HepG2 (cell line): Measurements from ENCODE around the gene ZNF8. TPM values are rescaled to one million over a fixed set of nuclear protein-coding genes. Genes with fewer than 3 reads are reported as not detected.
A peak's percentile ranks its signal among the peaks of the same experiment; 100 is the strongest.

ENCODE experiments used
- ARID2 ChIP-seq: sonication (generic); formaldehyde crosslinking; IDR thresholded peaks from 2 replicates; pipeline ENCODE4 v1.8.1; 2022; ENCODE audit warnings: mild to moderate bottlenecking, missing genetic modification reagents, borderline replicate concordance
- ATF7-NPFF ChIP-seq: sonication (generic); formaldehyde crosslinking; IDR thresholded peaks from 2 replicates; pipeline ENCODE4 v1.8.1; 2023; ENCODE audit warnings: mild to moderate bottlenecking, low read depth, missing genetic modification reagents, moderate library complexity
- HDAC1 ChIP-seq: sonication (generic); formaldehyde crosslinking; IDR thresholded peaks from 2 replicates; pipeline ENCODE4 v1.5.1; 2020; ENCODE audit warnings: mild to moderate bottlenecking, missing genetic modification reagents
- MTA3 ChIP-seq: sonication (generic); formaldehyde crosslinking; IDR thresholded peaks from 2 replicates; pipeline ENCODE4 v1.4.0; 2020; ENCODE audit warnings: missing genetic modification reagents
- NFE2L1 ChIP-seq: sonication (generic); formaldehyde crosslinking; IDR thresholded peaks from 2 replicates; pipeline ENCODE4 v1.4.0; 2020; ENCODE audit warnings: missing genetic modification reagents, mild to moderate bottlenecking, borderline replicate concordance
- NPAS2 ChIP-seq: sonication (generic); formaldehyde crosslinking; IDR thresholded peaks from 2 replicates; pipeline ENCODE4 v1.8.0; 2022; ENCODE audit warnings: mild to moderate bottlenecking, missing genetic modification reagents, borderline replicate concordance
- POGK ChIP-seq: sonication (generic); formaldehyde crosslinking; conservative IDR thresholded peaks from 2 replicates; pipeline ENCODE4 v1.8.0; 2022; ENCODE audit warnings: mild to moderate bottlenecking, moderate library complexity, missing genetic modification reagents
- PREB ChIP-seq: sonication (generic); formaldehyde crosslinking; IDR thresholded peaks from 2 replicates; pipeline ENCODE4 v1.4.0; 2020; ENCODE audit warnings: missing genetic modification reagents
- RARG ChIP-seq: sonication (generic); formaldehyde crosslinking; IDR thresholded peaks from 2 replicates; pipeline ENCODE4 v1.4.0; 2020; ENCODE audit warnings: low read depth, mild to moderate bottlenecking, missing genetic modification reagents
- RNF2 ChIP-seq: fragments of 450-650 bp; conservative IDR thresholded peaks from 2 replicates; pipeline ENCODE4 v1.6.1; 2016; ENCODE audit warnings: low read depth
- SAFB2 ChIP-seq: sonication (generic); formaldehyde crosslinking; IDR thresholded peaks from 2 replicates; pipeline ENCODE4 v1.5.1; 2020; ENCODE audit warnings: missing genetic modification reagents, low read depth, mild to moderate bottlenecking, borderline replicate concordance
- SMARCE1 ChIP-seq: fragments of 450-650 bp; IDR thresholded peaks from 2 replicates; pipeline ENCODE4 v1.6.1; 2017; ENCODE audit warnings: borderline replicate concordance
- STAG1 ChIP-seq: sonication (generic); formaldehyde crosslinking; IDR thresholded peaks from 2 replicates; pipeline ENCODE4 v1.4.0; 2020; ENCODE audit warnings: missing genetic modification reagents
- TEAD3 ChIP-seq: optimal IDR thresholded peaks from 2 replicates; pipeline ENCODE3; 2016; ENCODE audit warnings: borderline replicate concordance
- ZNF296 ChIP-seq: sonication (generic); formaldehyde crosslinking; conservative IDR thresholded peaks from 2 replicates; pipeline ENCODE4 v1.5.0; 2020; ENCODE audit warnings: mild to moderate bottlenecking, missing genetic modification reagents
- ZNF501 ChIP-seq: sonication (generic); formaldehyde crosslinking; IDR thresholded peaks from 2 replicates; pipeline ENCODE4 v1.5.1; 2020; ENCODE audit warnings: mild to moderate bottlenecking, moderate library complexity, missing genetic modification reagents
- ZNF543 ChIP-seq: sonication (generic); formaldehyde crosslinking; IDR thresholded peaks from 2 replicates; pipeline ENCODE4 v1.4.0; 2020; ENCODE audit warnings: mild to moderate bottlenecking, missing genetic modification reagents
- polyA plus RNA-seq, 8 experiments: library from polyadenylated mRNA; depleted of rRNA in 3 of 8; stranded (reverse) in 7 of 8; unstranded in 1 of 8; fragments of >200 nt; fragmentation: Illumina TruSeq in 4 of 8; extraction: Trizol in 4 of 8; gene quantifications; 2 replicates each; pipeline versions ENCODE4 v1.2.1 to v1.2.3, GENCODE V29; 2011 to 2016; ENCODE audit warnings: low read depth in 4 of 8, missing spikeins in 1 of 8, mixed read lengths in 1 of 8; ENCODE audit not compliant: insufficient read depth in 1 of 8
- total RNA-seq, 5 experiments: library from RNA; depleted of rRNA; stranded (reverse); fragments of >200 nt; fragmentation: Illumina TruSeq; extraction: Trizol; gene quantifications; 2 replicates each; pipeline ENCODE4 v1.2.3, GENCODE V29; 2016; ENCODE audit warnings: low read depth in 1 of 5
- TF ChIP-seq, protein P1 (sequence below), 2 experiments: fragments of 450-650 bp in 1 of 2; sonication (generic) in 1 of 2; formaldehyde crosslinking; IDR thresholded peaks; 2 replicates each; pipeline versions ENCODE4 v1.5.0 to v1.8.0; 2020 to 2022; ENCODE audit warnings: mild to moderate bottlenecking in 1 of 2, missing genetic modification reagents in 1 of 2
- TF ChIP-seq, protein P2 (sequence below): sonication (generic); formaldehyde crosslinking; IDR thresholded peaks from 2 replicates; pipeline ENCODE4 v1.4.0; 2020; ENCODE audit warnings: mild to moderate bottlenecking, missing genetic modification reagents
- TF ChIP-seq, protein P3 (sequence below): sonication (generic); formaldehyde crosslinking; IDR thresholded peaks from 2 replicates; pipeline ENCODE4 v1.5.1; 2020; ENCODE audit warnings: missing genetic modification reagents, mild to moderate bottlenecking, borderline replicate concordance

Gene ZNF8
- total and polyA plus RNA-seq, 2 of the 13 experiments (the other 11 are each of a cell fraction or from before 2014, with no cell fraction given), result 3.1 to 3.3 TPM

DNA sequence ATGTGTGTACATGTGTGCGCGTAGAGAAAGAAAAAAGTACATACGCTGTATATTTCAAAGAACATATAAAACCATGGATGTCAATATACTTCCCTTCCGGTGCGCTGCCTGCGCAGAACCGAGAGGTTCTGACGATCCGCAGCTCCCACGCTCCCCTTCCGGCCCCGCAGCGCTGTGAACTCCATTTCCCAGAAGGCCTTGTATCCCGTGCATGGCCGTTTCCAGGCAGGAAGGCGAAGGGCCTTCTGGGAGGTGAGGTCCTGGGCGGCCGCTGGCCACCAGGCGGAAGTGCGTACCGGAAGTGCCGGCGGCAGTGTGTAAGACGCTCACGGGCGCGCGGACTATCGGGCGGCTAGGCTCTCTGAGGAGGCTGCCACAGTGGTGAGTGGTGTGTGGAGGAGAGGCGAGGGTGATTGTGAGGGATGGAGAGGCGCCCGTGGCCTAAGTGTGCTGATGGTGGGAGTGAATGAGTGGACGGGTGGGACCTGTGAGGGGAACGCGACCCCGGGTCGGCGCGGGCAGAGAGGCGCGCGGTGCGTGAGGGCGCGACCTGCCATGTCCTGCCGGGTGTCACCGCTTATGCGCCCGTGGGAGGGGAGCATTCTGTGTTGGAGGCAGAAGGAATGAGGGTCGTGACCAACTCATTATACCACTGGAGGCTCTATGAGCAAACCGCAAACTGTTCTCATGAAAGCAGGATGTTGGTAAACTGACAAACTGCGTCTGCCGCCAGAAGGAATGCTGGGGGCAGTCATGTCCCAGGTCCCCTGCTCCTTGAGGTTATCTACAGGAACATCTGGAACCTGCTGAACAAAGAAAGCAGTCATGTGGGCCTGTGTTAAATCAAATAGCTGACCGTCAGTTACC, 26.5 kb downstream of the ZNF8 start, which contains the start of gene ERVK3-1 (continued):
- TF ChIP-seq ZNF296 (CRISPR knock-in tag) (no peak), ARID2 (CRISPR knock-in tag) (0 out of 2 replicates have a peak, but pooled peaks have one; percentile 51), RNF2 (peak; percentile 38; the same call in 1 of the 2 replicates), HDAC1 (CRISPR knock-in tag) (peak; percentile 94), POGK (CRISPR knock-in tag) (peak; percentile 90), RARG (CRISPR knock-in tag) (no peak), SAFB2 (CRISPR knock-in tag) (no peak; the same call in 1 of the 2 replicates), MTA3 (CRISPR knock-in tag) (no peak), NFE2L1 (CRISPR knock-in tag) (no peak), SMARCE1 (no peak), ZNF501 (CRISPR knock-in tag) (peak; percentile 23; the same call in 1 of the 2 replicates), ZNF543 (CRISPR knock-in tag) (no peak), NPAS2 (no peak), STAG1 (CRISPR knock-in tag) (0 out of 2 replicates have a peak, but pooled peaks have one; percentile 8), PREB (0 out of 2 replicates have a peak, but pooled peaks have one; percentile 55), TEAD3 (peak; percentile 77), ATF7-NPFF (peak; percentile 67; the same call in 1 of the 2 replicates)
- TF ChIP-seq, protein P1, sequence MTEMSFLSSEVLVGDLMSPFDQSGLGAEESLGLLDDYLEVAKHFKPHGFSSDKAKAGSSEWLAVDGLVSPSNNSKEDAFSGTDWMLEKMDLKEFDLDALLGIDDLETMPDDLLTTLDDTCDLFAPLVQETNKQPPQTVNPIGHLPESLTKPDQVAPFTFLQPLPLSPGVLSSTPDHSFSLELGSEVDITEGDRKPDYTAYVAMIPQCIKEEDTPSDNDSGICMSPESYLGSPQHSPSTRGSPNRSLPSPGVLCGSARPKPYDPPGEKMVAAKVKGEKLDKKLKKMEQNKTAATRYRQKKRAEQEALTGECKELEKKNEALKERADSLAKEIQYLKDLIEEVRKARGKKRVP (CRISPR knock-in tag; IDR thresholded peaks at IDR 0.05), result 0 out of 4 replicates have a peak, but pooled peaks of 1 of the 2 experiments have one; percentile 38
- TF ChIP-seq, protein P2, sequence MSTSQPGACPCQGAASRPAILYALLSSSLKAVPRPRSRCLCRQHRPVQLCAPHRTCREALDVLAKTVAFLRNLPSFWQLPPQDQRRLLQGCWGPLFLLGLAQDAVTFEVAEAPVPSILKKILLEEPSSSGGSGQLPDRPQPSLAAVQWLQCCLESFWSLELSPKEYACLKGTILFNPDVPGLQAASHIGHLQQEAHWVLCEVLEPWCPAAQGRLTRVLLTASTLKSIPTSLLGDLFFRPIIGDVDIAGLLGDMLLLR (CRISPR knock-in tag), result 0 out of 2 replicates have a peak, but pooled peaks have one; percentile 83
- TF ChIP-seq, protein P3, sequence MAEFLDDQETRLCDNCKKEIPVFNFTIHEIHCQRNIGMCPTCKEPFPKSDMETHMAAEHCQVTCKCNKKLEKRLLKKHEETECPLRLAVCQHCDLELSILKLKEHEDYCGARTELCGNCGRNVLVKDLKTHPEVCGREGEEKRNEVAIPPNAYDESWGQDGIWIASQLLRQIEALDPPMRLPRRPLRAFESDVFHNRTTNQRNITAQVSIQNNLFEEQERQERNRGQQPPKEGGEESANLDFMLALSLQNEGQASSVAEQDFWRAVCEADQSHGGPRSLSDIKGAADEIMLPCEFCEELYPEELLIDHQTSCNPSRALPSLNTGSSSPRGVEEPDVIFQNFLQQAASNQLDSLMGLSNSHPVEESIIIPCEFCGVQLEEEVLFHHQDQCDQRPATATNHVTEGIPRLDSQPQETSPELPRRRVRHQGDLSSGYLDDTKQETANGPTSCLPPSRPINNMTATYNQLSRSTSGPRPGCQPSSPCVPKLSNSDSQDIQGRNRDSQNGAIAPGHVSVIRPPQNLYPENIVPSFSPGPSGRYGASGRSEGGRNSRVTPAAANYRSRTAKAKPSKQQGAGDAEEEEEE (CRISPR knock-in tag), result no peak
